HL-60 (cell line): ENCODE data around the gene ADPRHL1.

Source experiments
- DNase-seq, 2 experiments: peaks; one replicate each; pipeline ENCODE4 v3.0.0-alpha.2; 2010 to 2020; ENCODE audit warnings: low read depth in 1 of 2, low spot score in 1 of 2
- H3K27ac ChIP-seq: fragments of 250-450 bp; sonication (Bioruptor Pico); replicated peaks from 2 replicates; pipeline ENCODE4 v1.5.1; 2020; ENCODE audit warnings: mild to moderate bottlenecking, moderate library complexity
- H3K27me3 ChIP-seq: fragments of 250-450 bp; sonication (Bioruptor Pico); 2 replicates; pipeline ENCODE4 v1.5.1; 2021; ENCODE audit warnings: mild to moderate bottlenecking, moderate library complexity; ENCODE audit not compliant: insufficient read depth, poor library complexity, severe bottlenecking
- H3K4me3 ChIP-seq: replicated peaks from 2 replicates; pipeline ENCODE4 v1.5.1; 2011; ENCODE audit warnings: mild to moderate bottlenecking, control low read depth, low read length; ENCODE audit not compliant: insufficient read depth
- CTCF ChIP-seq: IDR thresholded peaks from one replicate; pipeline ENCODE4 v1.5.1; 2011; ENCODE audit warnings: low read length, control low read depth, inconsistent platforms; ENCODE audit not compliant: insufficient read depth
- GABPA ChIP-seq: IDR thresholded peaks from 2 replicates; pipeline ENCODE4 v1.6.1; 2012; ENCODE audit warnings: low read depth
- POLR2AphosphoS5 ChIP-seq: IDR thresholded peaks from 2 replicates; pipeline ENCODE4 v1.6.1; 2012; ENCODE audit warnings: low read depth
- REST ChIP-seq: IDR thresholded peaks from 2 replicates; pipeline ENCODE4 v1.6.1; 2012; ENCODE audit warnings: low read depth; ENCODE audit not compliant: insufficient replicate concordance
- SPI1 ChIP-seq: IDR thresholded peaks from 2 replicates; pipeline ENCODE4 v1.6.1; 2012; ENCODE audit warnings: low read depth, mild to moderate bottlenecking, borderline replicate concordance

The ADPRHL1 gene

GRCh38 chr13:113429608-113429985 lies 23.7 kb downstream of the ADPRHL1 start:
- Histone ChIP-seq H3K27ac (no peak overlapping the region), H3K27me3 (peaks cover 3% of the 10 kb centered on the region)
- TF ChIP-seq GABPA (no peak), SPI1 (no peak), CTCF (no peak), POLR2AphosphoS5 (no peak)

GRCh38 chr13:113428871-113429607 lies 24.2 kb downstream of the ADPRHL1 start:
- Histone ChIP-seq H3K27ac (no peak overlapping the region), H3K4me3 (no peak overlapping the region), H3K27me3 (peaks cover 3% of the 10 kb centered on the region)
- TF ChIP-seq POLR2AphosphoS5, result no peak
- no peak for TF ChIP-seq SPI1
- no peak for TF ChIP-seq REST
- TF ChIP-seq GABPA, result no peak
- no peak for TF ChIP-seq CTCF
- no peak for DNase-seq

More at GRCh38 chr13:113429608-113429985, 23.7 kb downstream of the ADPRHL1 start:
- no peak for DNase-seq
- H3K4me3 ChIP-seq, result no peak overlapping the region

DNA sequence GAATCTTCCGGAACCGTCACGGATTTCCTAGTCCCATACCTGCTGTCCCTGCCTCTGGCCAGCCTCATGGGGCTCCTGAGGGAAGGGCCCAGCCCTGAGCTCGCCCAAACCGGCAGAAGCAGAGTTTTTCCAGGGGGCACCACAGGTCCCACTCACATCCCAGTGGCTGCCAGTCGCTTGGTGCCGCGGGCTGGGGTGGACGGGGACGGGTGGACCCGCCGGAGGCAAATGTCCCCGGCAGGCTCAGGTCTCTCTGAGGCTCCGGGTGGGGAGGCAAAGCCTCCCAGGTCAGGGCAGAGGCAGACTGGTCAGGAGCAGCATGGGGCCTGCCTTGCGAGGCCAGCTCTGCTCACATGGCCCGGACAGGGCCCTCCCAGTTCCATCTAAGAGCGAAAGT lies 24.8 kb downstream of the ADPRHL1 start:
- H3K4me3 ChIP-seq, result no peak overlapping the region
- TF ChIP-seq REST (no peak), POLR2AphosphoS5 (no peak), SPI1 (no peak), CTCF (no peak), GABPA (no peak)
- H3K27me3 ChIP-seq, result peaks cover 3% of the 10 kb centered on the region
- no peak overlapping the region for H3K27ac ChIP-seq
- no peak for DNase-seq
